ENCODE measurements around the gene SERPINB6.

SERPINB6 gene

GRCh38 chr6:2920671-2921112, 50.7 kb downstream of the SERPINB6 start:
- no peak for DNase-seq (ENCODE audit: low read depth)
- TF ChIP-seq CTCF (conservative IDR thresholded peaks at IDR 0.05; ENCODE audit: low read depth, low read length): no peak
- H3K4me3 ChIP-seq (ENCODE audit: low read length): no peak overlapping the region

- no peak for DNase-seq (ENCODE audit: low read depth)
- no peak overlapping the region for H3K4me3 ChIP-seq (ENCODE audit: low read length)
- no peak for TF ChIP-seq CTCF (conservative IDR thresholded peaks at IDR 0.05; ENCODE audit: low read depth, low read length)
These were observed 51.5 kb downstream of the SERPINB6 start for GRCh38 chr6:2919886-2920285.

GRCh38 chr6:2919401-2919800, 52.0 kb downstream of the SERPINB6 start:
- H3K4me3 ChIP-seq (ENCODE audit: low read length): no peak overlapping the region
- no peak for DNase-seq (ENCODE audit: low read depth)

GRCh38 chr6:2918936-2919335, 52.4 kb downstream of the SERPINB6 start:
- TF ChIP-seq CTCF (conservative IDR thresholded peaks at IDR 0.05; ENCODE audit: low read depth, low read length): no peak
- no peak overlapping the region for H3K4me3 ChIP-seq (ENCODE audit: low read length)
- no peak for DNase-seq (ENCODE audit: low read depth)

More at GRCh38 chr6:2919401-2919800, 52.0 kb downstream of the SERPINB6 start:
- no peak for TF ChIP-seq CTCF (conservative IDR thresholded peaks at IDR 0.05; ENCODE audit: low read depth, low read length)

- no peak for TF ChIP-seq CTCF (conservative IDR thresholded peaks at IDR 0.05; ENCODE audit: low read depth, low read length)
These were observed 53.4 kb downstream of the SERPINB6 start for GRCh38 chr6:2917801-2918445.

GRCh38 chr6:2917065-2917464, 54.3 kb downstream of the SERPINB6 start:
- no peak for TF ChIP-seq CTCF (conservative IDR thresholded peaks at IDR 0.05; ENCODE audit: low read depth, low read length)
- DNase-seq (ENCODE audit: low read depth): no peak
- no peak overlapping the region for H3K4me3 ChIP-seq (ENCODE audit: low read length)

More at GRCh38 chr6:2917801-2918445, 53.4 kb downstream of the SERPINB6 start:
- DNase-seq (ENCODE audit: low read depth): no peak
- H3K4me3 ChIP-seq (ENCODE audit: low read length): no peak overlapping the region
